HepG2 (cell line): ENCODE measurements around the gene HOXD8. TPM values are rescaled to one million over a fixed set of nuclear protein-coding genes. Genes with fewer than 3 reads are reported as not detected.

Experiments
- ATAC-seq: fragments of 200-7000 bp; cut with Tn5 transposase; 3 replicates; pipeline ENCODE4 v1.9.1; 2020; ENCODE audit warnings: mild to moderate bottlenecking, moderate library complexity
- BruUV-seq: library from RNA; stranded (reverse); fragments of 400-500 nt; replicated peaks from 2 replicates; lab custom pipeline; 2021; lab: Mats Ljungman, UMichigan
- CTCF ChIA-PET: fragments of 300-600 bp; formaldehyde crosslinking; extraction: SDS; loops from one replicate; lab custom pipeline; 2021; ENCODE audit warnings: low total read pairs, inconsistent platforms, low intra/inter-chr PET ratio; lab: Yijun Ruan, JAX
- POLR2A ChIA-PET: fragments of 350-600 bp; sonication (Branson Sonifier 250); formaldehyde crosslinking; loops from one replicate; lab custom pipeline; 2020; ENCODE audit warnings: antibody characterized with exemption, inconsistent platforms; lab: Yijun Ruan, JAX
- DNase-seq: peaks from one replicate; pipeline ENCODE4 v3.0.0-alpha.2; 2015; ENCODE audit warnings: low spot score
- FAIRE-seq: peaks from 3 replicates; lab custom pipeline; 2011; peaks lifted over from hg19 to GRCh38; lab: Jason Lieb, UNC
- H2AFZ ChIP-seq: one replicate; pipeline ENCODE4 v1.6.1; 2011; ENCODE audit warnings: low read length, inconsistent platforms
- H3K27ac ChIP-seq: fragments of 300-600 bp; 3 replicates; pipeline ENCODE4 v1.8.0; 2011; ENCODE audit warnings: mixed run types, mild to moderate bottlenecking, mixed read lengths, low read length, inconsistent platforms; ENCODE audit not compliant: insufficient read depth; ENCODE audit errors: extremely low read length
- H3K27me3 ChIP-seq, 2 experiments: fragments of 200-600 bp in 1 of 2; 2 replicates in 1 of 2; 3 replicates in 1 of 2; pipeline versions ENCODE4 v1.6.0 to v1.8.0; 2011; ENCODE audit warnings: low read length in 2 of 2, mild to moderate bottlenecking in 2 of 2, moderate library complexity in 2 of 2, inconsistent platforms in 1 of 2; ENCODE audit not compliant: insufficient read depth in 2 of 2, control insufficient read depth in 1 of 2
- H3K36me3 ChIP-seq, 2 experiments: fragments of 200-600 bp in 1 of 2; replicated peaks in 1 of 2; 2 replicates in 1 of 2; 3 replicates in 1 of 2; pipeline versions ENCODE4 v1.5.1 to v1.8.0; 2011; ENCODE audit warnings: low read length in 2 of 2, inconsistent platforms in 1 of 2; ENCODE audit not compliant: insufficient read depth in 2 of 2, control insufficient read depth in 1 of 2
- H3K4me1 ChIP-seq: 2 replicates; pipeline ENCODE4 v1.5.1; 2012; ENCODE audit warnings: low read length, inconsistent platforms; ENCODE audit not compliant: insufficient read depth
- H3K4me2 ChIP-seq: 2 replicates; pipeline ENCODE4 v1.6.0; 2011; ENCODE audit warnings: low read depth, low read length, inconsistent platforms
- H3K4me3 ChIP-seq, 3 experiments: fragments of 200-600 bp in 1 of 3; sonication (generic), shearing (Covaris generic) in 1 of 3; replicated peaks in 1 of 3; 2 replicates each; pipeline ENCODE4 v1.5.1; 2011 to 2016; ENCODE audit warnings: low read length in 3 of 3, inconsistent platforms in 2 of 3, low read depth in 2 of 3, mild to moderate bottlenecking in 2 of 3, control low read depth in 1 of 3, mixed read lengths in 1 of 3; ENCODE audit not compliant: insufficient read depth in 1 of 3
- H3K79me2 ChIP-seq: one replicate; pipeline ENCODE4 v1.6.1; 2011; ENCODE audit warnings: low read length, inconsistent platforms; ENCODE audit not compliant: insufficient read depth
- H3K9ac ChIP-seq: 2 replicates; pipeline ENCODE4 v1.6.0; 2011; ENCODE audit warnings: mild to moderate bottlenecking, low read depth, low read length, inconsistent platforms; ENCODE audit not compliant: insufficient read depth
- H3K9me3 ChIP-seq: 2 replicates; pipeline ENCODE4 v1.5.1; 2012; ENCODE audit warnings: mild to moderate bottlenecking, low read length
- H4K20me1 ChIP-seq: 2 replicates; pipeline ENCODE4 v1.6.0; 2011; ENCODE audit warnings: inconsistent platforms, mild to moderate bottlenecking, low read length, moderate library complexity; ENCODE audit not compliant: insufficient read depth
- ATM ChIP-seq: fragments of 450-650 bp; IDR thresholded peaks from 2 replicates; pipeline ENCODE4 v1.7.1; 2017; ENCODE audit warnings: mild to moderate bottlenecking, borderline replicate concordance
- HMGXB4 ChIP-seq, 2 experiments: sonication (generic) in 1 of 2; formaldehyde crosslinking in 1 of 2; IDR thresholded peaks; 2 replicates each; pipeline versions ENCODE4 v1.4.0 to v1.6.1; 2018 to 2020; ENCODE audit warnings: missing genetic modification reagents in 2 of 2, borderline replicate concordance in 1 of 2, low read depth in 1 of 2, mild to moderate bottlenecking in 1 of 2, missing biosample characterization in 1 of 2
- HOMEZ ChIP-seq: IDR thresholded peaks from 2 replicates; pipeline ENCODE4 v1.6.1; 2016; ENCODE audit warnings: low read depth
- MLXIP ChIP-seq: sonication (generic); formaldehyde crosslinking; IDR thresholded peaks from 2 replicates; pipeline ENCODE4 v1.9.0; 2021; ENCODE audit warnings: missing genetic modification reagents, borderline replicate concordance
- MTF1 ChIP-seq: sonication (generic); formaldehyde crosslinking; IDR thresholded peaks from 2 replicates; pipeline ENCODE4 v1.5.0; 2020; ENCODE audit warnings: missing genetic modification reagents
- PAF1 ChIP-seq: IDR thresholded peaks from 2 replicates; pipeline ENCODE4 v1.6.1; 2016; ENCODE audit warnings: missing genetic modification reagents, missing compliant biosample characterization
- ZC3H13 ChIP-seq: sonication (generic); formaldehyde crosslinking; IDR thresholded peaks from 2 replicates; pipeline ENCODE4 v1.8.1; 2023; ENCODE audit warnings: mild to moderate bottlenecking, missing genetic modification reagents, moderate library complexity
- WGBS: methylation state at CpG from one replicate; pipeline ENCODE4 v1.1.6; 2017; ENCODE audit warnings: low lambda C conversion rate; 5-methylcytosine and 5-hydroxymethylcytosine counted together
- in situ Hi-C: cut with HindIII; loops from 2 replicates; pipeline ENCODE4 v1.10.0; 2017; ENCODE audit warnings: low pct_unique_long_range_greater_than_20kb; ENCODE audit not compliant: extremely low pct_ligation_motif_present
- intact Hi-C: fragments of 100-400 bp; cut with micrococcal nuclease; formaldehyde crosslinking; loops from one replicate; pipeline ENCODE4 v1.10.0; 2022; ENCODE audit not compliant: unreplicated experiment
- polyA plus RNA-seq, 8 experiments: library from polyadenylated mRNA; depleted of rRNA in 3 of 8; stranded (reverse) in 7 of 8; unstranded in 1 of 8; fragments of >200 nt; fragmentation: Illumina TruSeq in 4 of 8; extraction: Trizol in 4 of 8; gene quantifications; 2 replicates each; pipeline versions ENCODE4 v1.2.1 to v1.2.3, GENCODE V29; 2011 to 2016; ENCODE audit warnings: low read depth in 4 of 8, missing spikeins in 1 of 8, mixed read lengths in 1 of 8; ENCODE audit not compliant: insufficient read depth in 1 of 8
- total RNA-seq, 5 experiments: library from RNA; depleted of rRNA; stranded (reverse); fragments of >200 nt; fragmentation: Illumina TruSeq; extraction: Trizol; gene quantifications; 2 replicates each; pipeline ENCODE4 v1.2.3, GENCODE V29; 2016; ENCODE audit warnings: low read depth in 1 of 5
- TF ChIP-seq, protein P1 (sequence below): sonication (generic); formaldehyde crosslinking; IDR thresholded peaks from 2 replicates; pipeline ENCODE4 v1.5.1; 2020; ENCODE audit warnings: mild to moderate bottlenecking, missing genetic modification reagents, borderline replicate concordance
- TF ChIP-seq, protein P2 (sequence below): IDR thresholded peaks from 2 replicates; pipeline ENCODE4 v1.6.1; 2016; ENCODE audit warnings: missing biosample characterization, missing genetic modification reagents, low read depth

The HOXD8 gene
- total and polyA plus RNA-seq, 2 of the 13 experiments (the other 11 are each of a cell fraction or from before 2014, with no cell fraction given) = not detected

DNA sequence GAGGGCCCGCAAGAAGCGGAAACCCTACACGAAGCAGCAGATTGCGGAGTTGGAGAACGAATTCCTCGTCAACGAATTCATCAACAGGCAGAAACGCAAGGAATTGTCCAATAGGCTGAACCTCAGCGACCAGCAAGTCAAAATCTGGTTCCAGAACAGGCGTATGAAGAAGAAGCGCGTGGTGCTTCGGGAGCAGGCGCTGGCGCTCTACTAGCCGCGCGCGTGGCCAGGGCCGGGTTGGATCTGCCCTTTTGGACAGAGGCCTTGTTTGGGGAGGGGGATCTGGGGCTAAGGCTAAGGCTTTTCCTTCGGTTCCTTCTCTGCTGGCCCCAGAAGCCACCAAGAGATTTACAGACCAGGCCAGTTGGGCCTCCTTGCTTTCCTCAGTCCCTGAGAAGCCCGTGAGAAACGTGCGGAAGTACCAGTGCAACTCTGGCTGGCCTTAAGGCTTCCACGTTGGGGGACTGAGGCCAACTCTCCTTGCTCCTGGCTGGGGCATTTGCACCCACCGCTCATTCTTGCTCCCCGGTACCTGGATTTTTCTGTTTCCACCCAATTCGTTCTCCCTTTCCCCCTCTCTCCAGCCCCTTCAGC, 28.9 kb upstream of the HOXD8 start:
- no peak overlapping the region for H3K4me3 ChIP-seq
- H3K27me3 ChIP-seq = peaks cover 36 to 98% of the 10 kb centered on the region in 2 experiments
- ATAC-seq (no peak), FAIRE-seq (no peak), DNase-seq (no peak)
- no peaks in the 10 kb centered on the region; the same call in 1 of the 2 replicates for H4K20me1 ChIP-seq
- H2AFZ ChIP-seq = no peak overlapping the region
- ChIA-PET CTCF (no interaction called here), POLR2A (no interaction called here)
- H3K9me3 ChIP-seq = no peaks in the 10 kb centered on the region
- intact Hi-C loops (no loop called here), in situ Hi-C loops (loop anchor here (10.0 kb wide), 1 partner anchor 1066 kb away; no protein-coding TSS in a partner anchor)
- WGBS = 58% methylated on average over 28 of the region's 28 CpGs
- peaks cover 17% of the 10 kb centered on the region for H3K4me1 ChIP-seq
- H3K36me3 ChIP-seq = no peaks in the 10 kb centered on the region
- BruUV-seq = no TSS peak
- no peaks in the 10 kb centered on the region for H3K79me2 ChIP-seq
- H3K9ac ChIP-seq = no peak overlapping the region
- H3K27ac ChIP-seq = no peak overlapping the region
- H3K4me2 ChIP-seq = no peak overlapping the region
- TF ChIP-seq ZC3H13 (CRISPR knock-in tag) = no peak
- no peak for TF ChIP-seq MTF1 (CRISPR knock-in tag)
- no peak for TF ChIP-seq PAF1 (CRISPR knock-in tag)
- TF ChIP-seq HMGXB4 (CRISPR knock-in tag; IDR thresholded peaks at IDR 0.05; ENCODE audit: borderline replicate concordance in 1 of 2, low read depth in 1 of 2) = no peak
- TF ChIP-seq MLXIP = no peak
- no peak for TF ChIP-seq HOMEZ
- TF ChIP-seq, protein P1, sequence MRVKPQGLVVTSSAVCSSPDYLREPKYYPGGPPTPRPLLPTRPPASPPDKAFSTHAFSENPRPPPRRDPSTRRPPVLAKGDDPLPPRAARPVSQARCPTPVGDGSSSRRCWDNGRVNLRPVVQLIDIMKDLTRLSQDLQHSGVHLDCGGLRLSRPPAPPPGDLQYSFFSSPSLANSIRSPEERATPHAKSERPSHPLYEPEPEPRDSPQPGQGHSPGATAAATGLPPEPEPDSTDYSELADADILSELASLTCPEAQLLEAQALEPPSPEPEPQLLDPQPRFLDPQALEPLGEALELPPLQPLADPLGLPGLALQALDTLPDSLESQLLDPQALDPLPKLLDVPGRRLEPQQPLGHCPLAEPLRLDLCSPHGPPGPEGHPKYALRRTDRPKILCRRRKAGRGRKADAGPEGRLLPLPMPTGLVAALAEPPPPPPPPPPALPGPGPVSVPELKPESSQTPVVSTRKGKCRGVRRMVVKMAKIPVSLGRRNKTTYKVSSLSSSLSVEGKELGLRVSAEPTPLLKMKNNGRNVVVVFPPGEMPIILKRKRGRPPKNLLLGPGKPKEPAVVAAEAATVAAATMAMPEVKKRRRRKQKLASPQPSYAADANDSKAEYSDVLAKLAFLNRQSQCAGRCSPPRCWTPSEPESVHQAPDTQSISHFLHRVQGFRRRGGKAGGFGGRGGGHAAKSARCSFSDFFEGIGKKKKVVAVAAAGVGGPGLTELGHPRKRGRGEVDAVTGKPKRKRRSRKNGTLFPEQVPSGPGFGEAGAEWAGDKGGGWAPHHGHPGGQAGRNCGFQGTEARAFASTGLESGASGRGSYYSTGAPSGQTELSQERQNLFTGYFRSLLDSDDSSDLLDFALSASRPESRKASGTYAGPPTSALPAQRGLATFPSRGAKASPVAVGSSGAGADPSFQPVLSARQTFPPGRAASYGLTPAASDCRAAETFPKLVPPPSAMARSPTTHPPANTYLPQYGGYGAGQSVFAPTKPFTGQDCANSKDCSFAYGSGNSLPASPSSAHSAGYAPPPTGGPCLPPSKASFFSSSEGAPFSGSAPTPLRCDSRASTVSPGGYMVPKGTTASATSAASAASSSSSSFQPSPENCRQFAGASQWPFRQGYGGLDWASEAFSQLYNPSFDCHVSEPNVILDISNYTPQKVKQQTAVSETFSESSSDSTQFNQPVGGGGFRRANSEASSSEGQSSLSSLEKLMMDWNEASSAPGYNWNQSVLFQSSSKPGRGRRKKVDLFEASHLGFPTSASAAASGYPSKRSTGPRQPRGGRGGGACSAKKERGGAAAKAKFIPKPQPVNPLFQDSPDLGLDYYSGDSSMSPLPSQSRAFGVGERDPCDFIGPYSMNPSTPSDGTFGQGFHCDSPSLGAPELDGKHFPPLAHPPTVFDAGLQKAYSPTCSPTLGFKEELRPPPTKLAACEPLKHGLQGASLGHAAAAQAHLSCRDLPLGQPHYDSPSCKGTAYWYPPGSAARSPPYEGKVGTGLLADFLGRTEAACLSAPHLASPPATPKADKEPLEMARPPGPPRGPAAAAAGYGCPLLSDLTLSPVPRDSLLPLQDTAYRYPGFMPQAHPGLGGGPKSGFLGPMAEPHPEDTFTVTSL (CRISPR knock-in tag) = no peak
- no peak for TF ChIP-seq ATM
- TF ChIP-seq, protein P2, sequence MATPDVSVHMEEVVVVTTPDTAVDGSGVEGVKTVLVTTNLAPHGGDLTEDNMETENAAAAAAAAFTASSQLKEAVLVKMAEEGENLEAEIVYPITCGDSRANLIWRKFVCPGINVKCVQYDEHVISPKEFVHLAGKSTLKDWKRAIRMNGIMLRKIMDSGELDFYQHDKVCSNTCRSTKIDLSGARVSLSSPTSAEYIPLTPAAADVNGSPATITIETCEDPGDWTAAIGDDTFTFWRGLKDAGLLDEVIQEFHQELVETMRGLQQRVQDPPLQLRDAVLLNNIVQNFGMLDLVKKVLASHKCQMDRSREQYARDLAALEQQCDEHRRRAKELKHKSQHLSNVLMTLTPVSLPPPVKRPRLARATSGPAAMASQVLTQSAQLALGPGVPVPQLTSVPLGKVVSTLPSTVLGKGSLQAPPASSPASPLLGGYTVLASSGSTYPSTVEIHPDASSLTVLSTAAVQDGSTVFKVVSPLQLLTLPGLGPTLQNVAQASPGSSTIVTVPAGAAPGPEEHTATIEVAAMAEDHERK = no peak
